ENCODE data around the gene DDX25. TPM values are rescaled to one million over a fixed set of nuclear protein-coding genes. Genes with fewer than 3 reads are reported as not detected.

The DDX25 gene
- total RNA-seq, 2 experiments from 2014 or later, result not detected

DNA sequence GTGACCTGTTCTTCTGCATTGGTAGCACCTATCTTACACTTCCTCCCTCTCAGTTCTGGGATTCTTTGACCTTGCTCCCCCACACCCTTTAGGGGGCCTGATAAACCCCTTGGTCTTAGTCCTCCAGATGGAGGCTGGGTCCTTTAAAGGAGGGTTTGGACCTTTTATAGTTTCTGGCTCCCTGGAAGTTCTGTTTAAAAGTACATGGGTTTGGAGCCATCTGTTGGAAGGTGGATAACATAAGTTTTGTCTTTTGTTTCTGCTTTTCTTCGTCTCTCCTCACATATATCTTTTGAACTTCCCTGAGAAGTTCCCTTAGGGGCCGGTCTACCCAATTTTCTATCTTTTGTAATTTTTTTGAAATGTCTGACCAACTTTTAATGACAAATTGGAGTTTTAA, 34.8 kb upstream of the DDX25 start:
- DNase-seq, result no peak
- Histone ChIP-seq H3K36me3 (ENCODE audit: insufficient read depth, low read length) (no peaks in the 10 kb centered on the region), H3K27ac (ENCODE audit: low read depth in 1 of 2, low read length in 2 of 2) (no peak overlapping the region), H3K9me3 (ENCODE audit: control insufficient read depth in 1 of 2, insufficient read depth in 1 of 2, low read length in 2 of 2) (peaks cover 4 to 5% of the 10 kb centered on the region in 2 experiments), H3K27me3 (ENCODE audit: control insufficient read depth in 1 of 2, insufficient read depth in 2 of 2, low read length in 2 of 2) (no peaks in the 10 kb centered on the region), H3K4me1 (ENCODE audit: insufficient read depth, low read length) (no peaks in the 10 kb centered on the region), H3K4me3 (ENCODE audit: low read length) (no peak overlapping the region)
- intact Hi-C loops (cut with DNase I, micrococcal nuclease), result loop anchor here in 1 of 2 experiments (5.0 kb wide), 1 partner anchor 897 kb away; no protein-coding TSS in a partner anchor
- TF ChIP-seq, protein P1, sequence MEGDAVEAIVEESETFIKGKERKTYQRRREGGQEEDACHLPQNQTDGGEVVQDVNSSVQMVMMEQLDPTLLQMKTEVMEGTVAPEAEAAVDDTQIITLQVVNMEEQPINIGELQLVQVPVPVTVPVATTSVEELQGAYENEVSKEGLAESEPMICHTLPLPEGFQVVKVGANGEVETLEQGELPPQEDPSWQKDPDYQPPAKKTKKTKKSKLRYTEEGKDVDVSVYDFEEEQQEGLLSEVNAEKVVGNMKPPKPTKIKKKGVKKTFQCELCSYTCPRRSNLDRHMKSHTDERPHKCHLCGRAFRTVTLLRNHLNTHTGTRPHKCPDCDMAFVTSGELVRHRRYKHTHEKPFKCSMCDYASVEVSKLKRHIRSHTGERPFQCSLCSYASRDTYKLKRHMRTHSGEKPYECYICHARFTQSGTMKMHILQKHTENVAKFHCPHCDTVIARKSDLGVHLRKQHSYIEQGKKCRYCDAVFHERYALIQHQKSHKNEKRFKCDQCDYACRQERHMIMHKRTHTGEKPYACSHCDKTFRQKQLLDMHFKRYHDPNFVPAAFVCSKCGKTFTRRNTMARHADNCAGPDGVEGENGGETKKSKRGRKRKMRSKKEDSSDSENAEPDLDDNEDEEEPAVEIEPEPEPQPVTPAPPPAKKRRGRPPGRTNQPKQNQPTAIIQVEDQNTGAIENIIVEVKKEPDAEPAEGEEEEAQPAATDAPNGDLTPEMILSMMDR (IDR thresholded peaks at IDR 0.05), result no peak
- peaks cover 10% of the 10 kb centered on the region for H3K27me3 Mint-ChIP-seq
- no peaks in the 10 kb centered on the region for H3K36me3 Mint-ChIP-seq (ENCODE audit: low read depth)
- H3K4me1 Mint-ChIP-seq (ENCODE audit: low read depth), result no peaks in the 10 kb centered on the region
- ChIA-PET POLR2A (no interaction called here), CTCF (no interaction called here)
- no peak overlapping the region for H3K27ac Mint-ChIP-seq
- no peak overlapping the region for H3K4me3 Mint-ChIP-seq
- no peak for ATAC-seq (ENCODE audit: poor library complexity)
- no peaks in the 10 kb centered on the region for H3K9me3 Mint-ChIP-seq

DNA sequence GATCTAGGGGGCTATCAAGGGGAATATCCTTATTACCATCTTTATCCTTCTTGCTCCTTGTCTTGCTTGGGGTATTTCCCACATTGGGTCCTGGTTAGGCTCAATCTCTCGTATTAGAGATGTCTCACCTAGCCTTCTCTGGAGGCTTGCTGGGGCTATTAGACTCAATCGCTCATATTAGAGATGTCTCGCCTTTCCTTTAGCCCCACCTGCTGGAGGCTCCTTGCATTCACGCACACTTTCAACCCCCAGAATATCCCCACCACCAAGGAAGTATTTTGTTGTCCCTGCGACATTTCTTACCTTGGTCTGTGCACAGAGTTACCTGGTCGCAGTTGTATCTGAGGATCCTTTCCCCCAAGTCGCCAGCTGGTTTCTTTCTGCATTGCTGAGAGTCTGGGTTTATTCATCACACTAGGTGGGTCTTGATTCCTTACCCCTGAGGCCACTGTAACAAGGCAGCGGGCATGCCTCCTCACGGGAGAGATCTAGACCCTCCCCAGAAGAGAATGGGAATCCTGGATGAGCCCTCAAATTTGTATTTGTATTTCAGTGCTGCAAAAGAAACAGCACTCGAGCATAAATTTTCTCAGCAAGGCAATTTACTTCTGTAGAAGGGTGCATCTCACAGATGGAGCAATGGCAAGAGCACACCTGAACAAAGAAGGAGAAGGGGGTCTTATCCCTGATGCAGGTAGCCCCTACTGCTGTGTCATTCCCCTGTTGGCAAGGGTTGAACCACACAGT, 32.7 kb upstream of the DDX25 start:
- ATAC-seq (ENCODE audit: poor library complexity) (peak; percentile 26), DNase-seq (peak in 6 of 14 experiments; percentile 10 to 43 (median 18))
- H3K27me3 ChIP-seq (ENCODE audit: control insufficient read depth in 1 of 2, insufficient read depth in 2 of 2, low read length in 2 of 2), result no peaks in the 10 kb centered on the region
- H3K27ac ChIP-seq (ENCODE audit: low read depth in 1 of 2, low read length in 2 of 2), result no peak overlapping the region
- H3K9me3 ChIP-seq (ENCODE audit: control insufficient read depth in 1 of 2, insufficient read depth in 1 of 2, low read length in 2 of 2), result peaks cover 4 to 5% of the 10 kb centered on the region in 2 experiments
- Mint-ChIP-seq H3K27me3 (peaks cover 10% of the 10 kb centered on the region), H3K9me3 (no peaks in the 10 kb centered on the region), H3K4me1 (ENCODE audit: low read depth) (no peaks in the 10 kb centered on the region), H3K36me3 (ENCODE audit: low read depth) (no peaks in the 10 kb centered on the region), H3K4me3 (no peak overlapping the region), H3K27ac (no peak overlapping the region)
- POLR2A ChIA-PET, result no interaction called here
- no peaks in the 10 kb centered on the region for H3K4me1 ChIP-seq (ENCODE audit: insufficient read depth, low read length)
- H3K36me3 ChIP-seq (ENCODE audit: insufficient read depth, low read length), result no peaks in the 10 kb centered on the region
- no peak overlapping the region for H3K4me3 ChIP-seq (ENCODE audit: low read length)
- TF ChIP-seq, protein P1 (IDR thresholded peaks at IDR 0.05), result no peak
- CTCF ChIA-PET, result interaction anchor here (0.7 kb wide), 1 partner anchor 431 kb away, joined by 4 read pairs; no protein-coding TSS in a partner anchor
- intact Hi-C loops (cut with DNase I, micrococcal nuclease), result loop anchor here (5.0 to 10.0 kb wide), 6 partner anchors 144 to 909 kb away; partner anchors contain the start of genes CHEK1 (in 1 of the 2) and EI24 (in 1 of the 2)

DNA sequence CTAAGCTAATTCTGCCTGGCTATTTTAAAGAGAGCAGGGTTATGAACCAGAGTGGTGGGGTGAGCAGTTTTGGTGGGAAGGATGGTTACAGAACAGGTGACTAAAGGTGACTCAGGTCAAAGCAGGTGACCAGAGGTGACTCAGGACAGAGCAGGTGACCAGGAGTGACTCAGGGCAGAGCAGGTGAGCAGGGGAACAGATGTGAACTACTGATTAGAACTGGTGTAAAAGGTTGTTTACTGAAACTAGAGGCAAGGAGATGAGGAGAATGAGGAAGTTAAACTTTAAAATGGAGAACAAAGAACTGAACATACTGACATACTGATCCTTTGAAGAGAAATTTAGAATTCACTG, 32.2 kb upstream of the DDX25 start:
- H3K4me1 ChIP-seq (ENCODE audit: insufficient read depth, low read length), result no peaks in the 10 kb centered on the region
- Mint-ChIP-seq H3K27ac (no peak overlapping the region), H3K4me3 (no peak overlapping the region), H3K4me1 (ENCODE audit: low read depth) (no peaks in the 10 kb centered on the region), H3K36me3 (ENCODE audit: low read depth) (no peaks in the 10 kb centered on the region), H3K9me3 (no peaks in the 10 kb centered on the region), H3K27me3 (peaks cover 10% of the 10 kb centered on the region)
- no peak overlapping the region for H3K4me3 ChIP-seq (ENCODE audit: low read length)
- H3K9me3 ChIP-seq (ENCODE audit: control insufficient read depth in 1 of 2, insufficient read depth in 1 of 2, low read length in 2 of 2), result peaks cover 4 to 5% of the 10 kb centered on the region in 2 experiments
- no peak overlapping the region for H3K27ac ChIP-seq (ENCODE audit: low read depth in 1 of 2, low read length in 2 of 2)
- TF ChIP-seq, protein P1 (IDR thresholded peaks at IDR 0.05), result no peak
- intact Hi-C loops (cut with DNase I, micrococcal nuclease), result loop anchor here (5.0 to 10.0 kb wide), 6 partner anchors 145 to 910 kb away; partner anchors contain the start of genes CHEK1 (in 1 of the 2) and EI24 (in 1 of the 2)
- no peaks in the 10 kb centered on the region for H3K27me3 ChIP-seq (ENCODE audit: control insufficient read depth in 1 of 2, insufficient read depth in 2 of 2, low read length in 2 of 2)
- no peak for ATAC-seq (ENCODE audit: poor library complexity)
- CTCF ChIA-PET, result no interaction called here
- no peak for DNase-seq
- no peaks in the 10 kb centered on the region for H3K36me3 ChIP-seq (ENCODE audit: insufficient read depth, low read length)
- POLR2A ChIA-PET, result no interaction called here

All from CD4-positive, alpha-beta T cell (primary cell).